Gastroesophageal sphincter (tissue), 3 donors: ENCODE measurements around the gene TMCC3.

ENCODE experiments used
- CTCF ChIP-seq, 4 experiments: fragments of 200-600 bp in 2 of 4; fragments of 450-650 bp in 2 of 4; sonication (generic) in 1 of 4; IDR thresholded peaks; one replicate each; pipeline ENCODE4 v1.5.1; 2017 to 2019; ENCODE audit warnings: antibody characterized with exemption in 4 of 4, mild to moderate bottlenecking in 2 of 4, moderate library complexity in 2 of 4
- EP300 ChIP-seq: sonication (generic); formaldehyde crosslinking; IDR thresholded peaks from one replicate; pipeline ENCODE4 v1.6.1; 2017; ENCODE audit warnings: antibody characterized with exemption, mild to moderate bottlenecking
- POLR2A ChIP-seq, 2 donors: fragments of 450-650 bp; IDR thresholded peaks; one replicate each; pipeline ENCODE4 v1.6.1; 2017; ENCODE audit warnings: antibody characterized with exemption in 2 of 2, mild to moderate bottlenecking in 2 of 2, moderate library complexity in 1 of 2
- POLR2AphosphoS5 ChIP-seq: sonication (generic); formaldehyde crosslinking; IDR thresholded peaks from one replicate; pipeline ENCODE4 v1.6.1; 2017; ENCODE audit warnings: antibody characterized with exemption

- no peak for TF ChIP-seq CTCF (IDR thresholded peaks at IDR 0.05)
- no peak for TF ChIP-seq POLR2A (IDR thresholded peaks at IDR 0.05)
- TF ChIP-seq EP300, result no peak
- TF ChIP-seq POLR2AphosphoS5, result no peak
Measured at GRCh38 chr12:94587266-94588241, 62.8 kb downstream of the TMCC3 start.
